ENCODE measurements around the gene ZMYM4.

ZMYM4 gene

DNA sequence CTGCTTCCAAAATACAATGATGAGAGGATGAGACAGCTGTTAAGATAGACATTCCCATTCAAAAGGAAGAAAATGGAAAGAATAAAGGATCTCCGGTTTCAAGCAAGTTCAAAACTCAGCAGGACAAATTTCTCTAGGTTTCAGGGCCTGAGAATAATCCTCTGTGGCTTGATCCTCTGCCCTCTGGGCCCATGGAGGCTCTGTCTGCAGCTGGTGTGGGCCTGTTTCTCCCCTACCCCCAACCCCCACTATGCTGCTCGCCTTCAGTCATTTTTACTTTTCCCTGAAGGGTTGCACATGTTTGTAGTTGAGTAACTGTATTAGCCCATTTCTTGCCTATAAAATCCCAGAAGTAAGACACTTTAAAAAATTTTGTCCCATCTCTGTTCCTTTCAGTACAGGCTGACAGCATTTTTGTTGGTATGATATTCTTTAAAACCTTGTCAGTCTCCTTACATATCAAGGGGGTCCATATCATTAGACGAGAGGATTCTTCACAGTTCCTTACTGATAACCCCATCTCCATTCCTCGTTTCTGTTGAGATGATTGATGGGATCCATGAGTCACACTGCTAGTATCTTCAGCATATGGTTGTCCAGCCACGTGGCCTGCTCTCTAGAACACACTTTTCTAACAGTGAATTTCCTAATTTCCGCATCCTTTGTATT lies 10.5 kb downstream of the ZMYM4 start:
- no peak for DNase-seq

DNA sequence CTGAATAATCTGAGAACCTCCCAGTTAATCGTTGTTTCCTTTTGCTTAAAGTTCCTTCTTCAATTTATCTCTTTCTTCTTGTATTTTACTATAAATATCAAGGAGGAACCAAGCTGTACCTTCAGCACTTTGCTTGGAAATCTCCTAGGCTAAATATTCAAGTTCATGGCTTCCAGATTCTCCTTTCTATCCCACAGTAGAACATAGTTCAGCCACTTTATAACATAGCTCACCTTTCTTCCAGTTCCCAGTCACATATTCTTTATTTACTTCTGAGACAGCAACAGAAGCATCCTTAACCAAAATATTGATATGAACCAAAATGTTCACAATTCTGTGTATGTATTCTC lies 11.0 kb downstream of the ZMYM4 start:
- no peak for DNase-seq

DNA sequence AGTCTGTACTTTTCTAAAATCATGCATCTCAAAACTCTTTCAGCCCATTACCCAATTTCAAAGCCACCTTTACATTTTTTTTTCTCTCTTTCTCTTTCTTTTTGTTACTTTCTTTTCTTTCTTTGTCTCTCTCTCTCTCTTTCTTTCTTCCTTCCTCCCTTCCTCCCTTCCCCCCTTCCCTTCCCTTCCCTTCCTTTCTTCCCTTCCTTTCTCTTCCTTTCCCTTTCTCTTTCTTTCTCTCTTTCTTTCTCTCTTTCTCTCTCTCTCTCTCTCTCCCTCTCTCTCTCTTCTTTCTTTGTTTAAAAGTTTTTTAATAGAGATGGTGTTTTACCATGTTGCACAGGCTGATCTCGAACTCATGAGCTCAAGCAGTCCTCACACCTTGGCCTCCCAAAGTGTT lies 11.5 kb downstream of the ZMYM4 start:
- DNase-seq: no peak

DNA sequence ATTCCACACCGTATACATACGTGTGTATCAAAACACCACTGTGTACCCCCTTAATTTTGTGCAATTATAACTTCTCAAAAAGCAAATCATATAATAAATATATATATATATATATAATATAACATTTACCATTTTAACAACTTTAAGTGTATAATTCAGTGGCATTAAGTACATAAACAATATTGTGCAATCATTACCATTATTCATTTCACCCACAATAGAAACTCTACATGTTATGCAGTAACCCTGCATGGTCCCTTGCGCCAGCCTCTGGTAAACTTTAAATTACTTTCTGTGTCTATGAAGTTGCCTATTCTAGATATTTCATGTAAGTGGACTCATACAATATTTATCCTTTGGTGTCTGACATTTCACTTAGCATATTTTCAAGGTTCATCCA lies 13.1 kb downstream of the ZMYM4 start:
- no peak for DNase-seq

DNA sequence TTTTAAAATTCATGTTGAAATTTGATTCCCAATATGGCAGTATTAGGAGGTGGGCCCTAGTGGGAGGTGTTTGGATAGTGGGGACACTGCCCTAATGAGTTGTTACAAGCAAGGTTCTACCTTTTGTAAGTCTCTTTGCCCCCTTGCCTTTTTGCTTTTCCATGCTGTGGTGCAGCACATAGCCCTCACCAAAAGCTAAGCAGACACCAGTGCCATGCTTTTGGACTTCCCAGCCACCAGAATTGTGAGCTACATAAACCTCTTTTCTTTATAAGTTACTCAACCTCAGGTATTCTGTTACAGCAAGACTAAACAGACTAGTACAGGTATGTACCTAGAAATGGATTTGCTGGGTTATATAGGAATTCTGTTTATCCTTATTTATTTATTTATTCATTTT lies 13.7 kb downstream of the ZMYM4 start:
- DNase-seq: no peak

DNA sequence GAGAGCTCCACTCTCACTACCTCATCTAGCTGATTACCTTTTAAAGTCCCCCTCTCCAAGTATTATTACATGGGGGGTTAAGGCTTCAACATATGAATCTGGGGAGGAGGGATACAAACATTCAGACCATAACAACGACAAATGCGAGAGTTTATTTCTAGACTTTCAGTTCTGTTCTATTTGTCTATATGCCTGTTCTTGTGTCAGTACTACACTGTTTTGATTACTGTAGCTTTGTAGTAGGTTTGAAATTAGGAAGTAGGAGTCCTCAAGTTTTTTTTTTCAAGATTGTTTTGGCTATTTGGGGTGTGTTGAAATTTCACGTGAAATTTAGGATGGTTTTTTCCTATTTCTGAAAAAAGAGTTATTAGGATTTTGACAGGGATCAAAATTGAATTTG lies 16.3 kb downstream of the ZMYM4 start:
- no peak for DNase-seq

DNA sequence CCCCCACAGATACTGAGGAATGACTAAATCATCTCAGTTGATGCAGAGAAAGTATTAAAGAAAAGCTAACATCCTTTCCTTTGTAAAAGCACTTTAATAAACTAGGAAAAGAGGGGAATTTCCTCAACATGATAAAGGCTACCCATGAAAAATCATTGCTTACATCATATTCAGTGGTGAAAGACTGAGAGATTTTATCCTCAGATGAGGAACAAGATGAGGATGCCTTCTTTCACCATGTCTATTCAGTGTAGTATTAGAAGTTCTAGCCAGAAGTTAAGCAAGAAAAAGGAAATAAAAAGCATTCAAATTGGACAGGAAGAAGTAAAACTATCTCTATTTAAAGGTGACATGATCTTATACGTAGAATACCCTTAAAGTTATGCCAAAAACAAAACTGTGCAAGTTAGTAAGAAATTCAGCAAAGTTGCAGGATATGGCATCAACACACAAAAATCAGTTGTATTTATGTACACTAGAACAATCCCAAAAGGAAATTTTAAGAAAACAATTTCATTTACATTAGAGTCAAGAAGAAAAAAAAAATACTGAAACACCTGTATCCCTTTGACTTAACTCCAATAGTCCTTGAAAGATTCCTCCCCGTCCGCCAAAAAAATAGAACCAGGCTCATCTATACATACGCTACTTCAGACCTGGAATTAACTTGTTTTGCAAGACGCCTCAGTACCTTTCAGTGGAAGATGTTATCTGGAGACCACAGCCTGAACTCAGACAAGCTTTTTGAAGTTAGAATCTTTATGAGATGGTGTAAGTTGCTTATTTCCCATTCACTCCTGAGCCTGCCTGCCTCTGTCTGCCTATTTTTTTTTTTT lies 17.5 kb downstream of the ZMYM4 start:
- DNase-seq: no peak

DNA sequence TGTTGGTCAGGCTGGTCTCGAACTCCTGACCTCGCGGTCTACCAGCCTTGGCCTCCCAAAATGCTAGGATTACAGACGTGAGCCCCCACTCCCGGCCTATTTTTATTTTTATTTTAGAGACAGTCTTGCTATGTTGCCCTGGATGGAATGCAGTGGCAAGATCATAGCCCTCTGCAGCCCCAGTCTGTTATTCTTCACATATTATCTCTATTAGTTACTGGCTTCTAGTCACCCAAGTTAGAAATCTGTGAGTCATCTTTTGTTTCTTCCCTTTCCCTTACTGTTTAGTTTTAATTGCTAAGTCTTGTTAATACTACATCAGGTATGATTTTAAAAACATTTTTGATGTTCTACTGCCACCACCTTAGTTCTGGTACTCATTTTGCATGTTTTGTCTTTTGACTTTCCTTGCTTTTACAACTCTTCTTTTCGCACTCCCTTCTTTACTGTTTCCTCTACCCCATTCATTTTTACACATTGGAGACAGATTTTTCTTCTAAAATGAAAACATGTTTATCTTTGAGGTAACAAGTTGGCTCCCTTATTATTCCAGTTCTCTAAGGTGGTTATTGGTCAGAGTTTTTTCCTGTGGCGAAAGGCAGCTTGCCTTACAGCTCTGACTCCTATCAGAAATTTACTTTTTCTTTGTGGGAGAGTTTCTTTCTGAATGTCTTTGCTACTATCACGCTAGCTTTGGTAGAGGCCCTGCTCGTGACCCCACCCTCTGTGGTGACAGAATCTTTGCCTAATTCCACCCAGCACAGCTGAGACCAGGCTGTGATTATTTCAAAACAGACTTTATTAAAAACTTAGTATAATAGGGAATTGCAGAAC lies 19.5 kb downstream of the ZMYM4 start:
- no peak for DNase-seq

DNA sequence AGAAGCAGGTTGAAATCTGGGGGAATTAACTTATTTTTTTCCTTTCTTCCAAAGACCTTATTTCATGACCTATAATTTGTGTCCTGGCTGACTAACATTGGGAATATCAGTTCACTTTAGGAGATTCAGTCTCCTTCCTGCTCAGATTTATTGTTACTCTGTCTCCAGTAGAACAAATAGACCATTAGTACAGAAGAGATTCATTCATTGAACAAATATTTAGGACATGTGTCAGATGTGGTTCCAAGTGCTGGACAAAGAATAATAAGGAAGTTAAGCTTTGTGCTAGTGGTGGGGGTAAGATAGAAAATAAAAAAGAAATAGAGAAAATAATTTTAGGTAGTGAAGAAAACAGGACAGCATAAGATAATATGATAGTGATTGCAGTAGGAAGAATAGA lies 20.3 kb downstream of the ZMYM4 start:
- no peak for DNase-seq

DNA sequence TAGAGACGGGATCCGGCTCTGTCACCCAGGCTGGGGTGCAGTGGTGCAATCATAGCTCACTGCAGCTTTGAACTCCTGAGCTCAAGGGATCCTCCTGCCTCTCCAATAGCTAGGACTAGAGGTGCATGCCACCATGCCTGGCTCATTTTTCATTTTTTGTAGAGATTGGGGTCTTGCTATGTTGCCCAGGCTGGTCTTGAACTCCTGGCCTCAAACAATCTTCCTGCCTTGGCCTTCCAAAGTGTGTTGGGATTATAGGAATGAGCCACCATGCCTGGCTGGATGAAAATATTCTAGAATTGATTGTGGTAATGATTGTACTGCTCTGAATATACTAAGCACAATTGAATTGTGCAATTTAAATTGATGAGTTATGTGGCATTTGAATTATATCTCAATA lies 21.9 kb downstream of the ZMYM4 start:
- DNase-seq: no peak

DNA sequence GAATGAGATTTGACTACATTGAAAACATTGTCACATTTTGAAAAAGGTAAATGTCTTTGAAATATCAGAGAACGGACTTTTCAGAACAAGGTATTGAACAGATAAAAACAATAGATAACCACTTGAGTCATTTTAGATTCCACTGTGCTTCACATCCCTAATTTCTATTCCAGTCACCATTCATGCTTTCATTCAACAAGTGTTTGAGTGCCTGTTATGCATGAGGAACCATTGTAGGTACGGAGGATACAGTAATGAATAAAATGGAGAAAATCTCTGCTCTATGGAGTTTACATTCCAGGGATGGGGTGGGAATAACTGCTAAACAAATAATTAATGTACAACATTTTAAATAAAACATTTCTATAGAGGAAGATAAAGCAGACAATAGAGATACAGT lies 26.3 kb downstream of the ZMYM4 start:
- no peak for DNase-seq

DNA sequence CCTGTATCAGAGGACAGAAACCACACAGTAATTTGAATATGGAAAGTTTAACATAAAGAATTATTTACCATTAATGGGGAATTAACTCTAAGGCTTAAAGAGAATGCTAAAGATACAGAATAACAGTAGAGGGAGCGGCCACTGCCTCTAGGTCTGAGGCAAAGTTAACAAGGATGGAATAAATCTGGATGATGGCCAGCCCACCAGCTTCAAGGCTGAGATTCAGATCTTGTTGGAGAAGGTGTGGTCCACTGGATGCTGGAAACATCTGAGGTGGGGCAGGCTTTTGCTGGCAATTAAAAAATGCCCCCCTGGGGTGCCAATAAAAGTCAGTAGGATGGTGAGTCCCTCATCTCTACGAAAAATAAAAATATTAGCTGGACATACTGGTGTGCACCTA lies 29.4 kb downstream of the ZMYM4 start:
- no peak for DNase-seq

DNA sequence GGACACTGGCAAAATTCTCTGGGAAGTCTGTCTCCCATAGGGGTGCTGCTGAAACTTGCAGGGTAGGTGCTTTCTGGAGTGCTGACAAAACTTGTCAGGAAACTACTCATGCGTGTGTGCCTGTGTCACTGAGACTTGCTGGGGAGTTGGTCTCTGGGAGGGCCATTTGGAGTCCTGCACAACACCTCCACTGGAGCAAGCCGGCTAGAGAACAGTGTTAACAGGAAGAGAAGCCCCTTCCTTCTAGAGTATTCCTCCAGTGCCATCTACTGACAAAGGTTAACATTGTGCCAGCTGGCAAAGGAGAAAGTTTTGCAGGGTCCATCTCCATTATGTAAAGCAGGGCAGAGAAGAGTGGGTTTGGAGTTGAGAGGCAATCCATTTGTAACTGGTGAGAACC lies 30.0 kb downstream of the ZMYM4 start:
- peak; percentile 24 for DNase-seq

DNA sequence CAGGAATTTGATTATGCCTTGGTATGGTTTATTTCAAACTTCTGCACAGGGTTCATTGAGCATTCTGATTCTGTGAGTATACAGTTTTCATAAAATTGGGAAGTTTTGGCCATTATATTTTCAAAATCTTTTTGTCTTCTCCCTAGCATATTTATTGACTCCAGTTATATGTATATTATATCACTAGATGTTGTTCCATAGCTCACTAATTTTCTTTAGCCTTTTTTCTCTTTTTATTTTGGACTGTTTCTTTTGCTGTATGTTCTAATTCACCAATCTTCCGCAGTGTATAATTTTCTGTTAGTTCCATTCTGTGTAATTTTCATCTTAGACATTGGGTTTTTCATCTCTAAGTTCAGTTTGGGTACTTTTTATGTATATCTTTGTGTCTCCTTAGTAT lies 31.9 kb downstream of the ZMYM4 start:
- no peak for DNase-seq

DNA sequence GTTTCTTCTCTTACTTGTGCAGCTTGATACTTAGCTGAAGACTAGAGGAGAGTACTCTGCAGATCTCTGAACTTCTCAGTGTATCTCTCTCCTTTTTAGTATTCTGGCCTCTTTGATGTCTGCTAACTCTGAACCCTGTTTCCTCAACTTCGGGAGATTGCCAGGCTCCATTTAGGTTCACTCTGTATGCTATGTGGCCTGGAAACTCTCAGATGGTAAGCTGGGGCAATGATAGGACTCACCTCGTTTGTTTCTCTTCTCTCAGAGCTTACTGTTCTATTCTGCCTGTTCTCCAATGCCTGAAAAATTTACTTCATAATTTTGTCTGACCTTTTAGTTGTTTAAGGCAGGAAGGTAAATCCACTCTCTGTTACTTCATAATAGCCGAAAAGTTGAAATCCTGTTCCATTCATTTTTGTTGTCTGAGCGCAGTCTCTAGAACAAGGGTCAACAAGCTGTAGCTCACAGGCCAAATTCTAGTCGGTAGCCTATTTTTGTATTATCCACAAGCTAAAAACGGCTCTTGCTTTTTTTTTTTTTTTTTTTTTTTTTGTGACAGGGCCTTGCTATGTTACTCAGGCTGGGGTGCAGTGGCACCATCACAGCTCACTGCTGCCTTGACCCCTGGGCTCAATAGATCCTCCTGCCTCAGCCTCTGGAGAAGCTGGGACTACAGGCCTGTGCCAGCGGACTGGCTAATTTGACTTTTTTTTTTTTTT lies 33.3 kb downstream of the ZMYM4 start:
- DNase-seq: no peak

DNA sequence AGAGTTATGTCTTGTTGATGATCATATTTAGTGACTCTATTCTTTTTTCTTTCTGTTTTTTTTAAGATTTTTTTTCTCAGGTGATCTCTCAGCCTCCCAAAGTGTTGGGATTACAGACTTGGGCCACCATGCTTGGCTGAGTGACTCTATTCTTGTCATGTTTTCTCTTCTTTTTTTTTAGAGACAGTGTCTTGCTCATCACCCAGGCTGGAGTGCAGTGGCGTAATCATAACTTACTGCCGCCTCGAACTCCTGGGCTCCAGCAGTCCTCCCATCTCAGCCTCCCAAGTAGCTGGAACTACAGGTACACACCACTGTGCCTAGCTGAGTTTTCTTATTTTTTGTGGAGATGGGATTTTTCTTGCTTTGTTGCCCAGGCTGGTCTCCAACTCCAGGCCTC lies 36.9 kb downstream of the ZMYM4 start:
- DNase-seq: no peak

DNA sequence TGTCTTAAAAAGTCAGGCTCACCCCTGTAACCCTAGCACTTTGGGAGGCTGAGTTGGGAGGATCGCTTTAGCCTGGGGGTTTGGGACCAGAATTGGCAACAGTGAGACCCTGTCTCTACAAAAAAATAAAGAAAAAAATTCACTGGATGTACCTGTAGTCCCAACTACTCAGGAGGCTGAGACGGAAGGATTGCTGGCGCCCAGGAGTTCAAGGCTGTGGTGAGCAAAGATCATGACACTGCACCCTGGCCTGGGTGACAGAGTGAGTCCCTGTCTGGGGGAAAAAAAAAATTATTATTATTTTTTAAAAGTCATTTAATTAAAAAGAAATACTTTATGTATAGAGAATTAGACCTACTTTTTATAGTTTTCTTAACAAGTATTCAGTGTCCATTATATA lies 47.1 kb downstream of the ZMYM4 start:
- DNase-seq: no peak

DNA sequence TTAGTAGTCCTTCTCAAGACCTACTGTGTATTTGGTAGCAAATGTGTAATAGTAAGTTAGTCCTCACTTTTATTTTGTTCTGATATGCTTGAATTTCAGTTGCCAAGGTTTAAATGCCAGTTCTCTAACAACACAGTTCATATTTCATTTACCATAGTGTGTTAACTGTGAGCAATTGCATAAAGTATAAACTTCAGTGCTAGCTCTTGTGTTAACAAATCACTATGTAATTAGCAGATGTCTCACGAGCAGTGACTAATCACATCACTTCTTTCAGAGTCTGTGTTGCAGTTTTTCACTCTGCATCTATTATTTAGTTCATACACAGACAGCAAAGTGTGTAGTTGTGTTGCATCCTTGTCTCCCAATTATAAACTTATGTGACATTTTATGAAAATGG lies 47.8 kb downstream of the ZMYM4 start:
- DNase-seq: peak; percentile 1

DNA sequence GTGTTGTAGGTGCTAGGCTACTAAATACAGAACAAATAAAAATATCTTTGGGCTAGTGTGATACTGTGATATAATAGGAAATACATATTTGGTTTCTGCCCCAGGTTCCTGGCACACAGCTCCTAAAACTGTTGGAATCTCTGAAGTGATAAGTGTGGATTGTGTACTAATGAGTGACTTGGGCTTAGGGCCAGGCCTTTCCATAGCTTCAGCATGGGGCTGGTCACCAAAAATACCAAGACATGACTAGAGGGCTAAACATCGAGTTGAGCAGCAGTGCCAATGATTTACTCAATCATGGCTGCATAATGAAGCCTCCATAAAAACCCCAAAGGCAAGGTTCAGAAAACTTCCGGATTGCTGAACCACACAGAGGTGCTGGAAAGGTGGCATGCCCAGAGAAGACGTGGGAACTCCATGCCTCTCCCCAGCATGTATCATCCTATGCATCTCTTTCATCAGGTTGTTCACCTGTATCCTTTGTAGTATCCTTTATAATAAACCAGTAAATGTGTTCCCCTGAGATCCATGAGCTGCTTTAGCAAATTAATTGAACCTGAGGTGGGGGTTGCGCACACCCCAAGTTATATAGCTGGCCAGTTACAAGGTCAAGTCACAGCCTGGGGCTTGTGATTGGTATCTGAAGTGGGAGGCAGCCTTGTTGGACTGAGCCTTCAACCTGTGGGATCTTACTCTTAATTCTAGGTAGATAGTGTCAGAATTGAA lies 51.6 kb downstream of the ZMYM4 start:
- DNase-seq: no peak

DNA sequence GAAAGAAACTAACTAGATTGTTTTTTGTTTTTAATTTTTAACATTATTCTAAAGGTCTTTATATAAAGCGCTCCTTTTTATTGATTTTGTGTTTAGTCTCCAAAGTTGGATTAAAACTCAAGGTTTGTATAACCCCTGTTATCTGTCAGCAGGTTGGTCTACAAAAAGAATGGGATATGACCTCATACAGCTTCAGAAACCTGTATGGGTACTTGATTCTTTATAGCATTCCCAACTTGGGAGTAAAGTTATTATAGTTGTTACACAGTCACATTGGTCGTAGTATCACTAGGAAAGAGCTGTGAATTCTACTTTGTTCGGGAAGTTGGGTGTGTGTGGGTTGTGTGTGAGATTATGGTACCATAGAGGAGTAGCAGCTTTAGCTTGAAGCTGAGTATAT lies 52.4 kb downstream of the ZMYM4 start:
- DNase-seq: no peak

DNA sequence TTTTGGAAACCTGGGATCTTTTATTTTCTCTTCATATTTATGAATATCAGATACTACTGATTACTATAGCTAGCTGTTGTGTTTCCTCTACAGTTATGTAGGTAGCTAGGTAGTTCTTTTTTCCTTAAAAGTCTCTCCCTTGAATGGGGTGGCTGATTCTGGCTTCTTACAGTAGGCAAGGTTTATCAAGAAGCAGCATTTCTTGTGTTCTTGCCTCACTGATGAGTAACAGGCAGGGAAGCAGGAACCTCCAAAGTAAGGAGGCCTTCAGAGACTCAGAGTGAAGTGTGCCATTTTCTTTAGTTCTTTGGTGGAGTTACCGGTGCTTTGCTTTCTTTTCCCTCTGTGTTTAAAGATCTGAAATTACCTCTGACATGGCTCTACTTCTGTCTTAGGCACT lies 56.0 kb downstream of the ZMYM4 start:
- no peak for DNase-seq

DNA sequence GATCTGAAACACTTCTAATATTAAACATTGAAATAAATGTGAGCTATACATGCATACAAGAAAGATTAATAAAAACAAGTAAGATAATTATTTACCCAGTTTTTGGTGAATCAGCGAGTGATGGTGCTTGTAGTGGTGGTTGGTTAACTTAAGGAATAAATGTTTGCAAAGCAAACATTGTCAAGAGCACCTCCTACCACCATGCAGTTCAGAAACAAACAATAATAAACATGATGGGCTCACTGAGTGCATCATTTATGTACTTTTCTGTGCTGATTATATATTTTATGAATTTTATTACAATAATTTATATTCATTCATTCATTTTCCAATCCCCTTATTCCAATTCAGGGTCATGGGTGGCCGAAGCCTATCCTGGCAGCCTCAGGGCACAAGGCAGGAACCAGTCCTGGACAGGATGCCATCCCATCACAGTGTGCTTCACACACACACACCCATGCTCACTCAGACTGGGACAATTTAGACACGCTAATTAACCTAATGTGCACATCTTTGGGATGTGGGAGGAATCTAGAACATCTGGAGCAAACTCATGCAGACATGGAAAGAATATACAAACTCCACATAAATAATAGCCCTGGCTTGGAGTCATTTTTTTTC lies 57.8 kb downstream of the ZMYM4 start:
- DNase-seq: no peak
